NOMO-1 treated with dmso at 0.1 percent for 144 hours (cell line): Measurements from ENCODE around the gene JUND.
A peak's percentile ranks its signal among the peaks of the same experiment; 100 is the strongest.

ENCODE experiments used
- DNase-seq: peaks from one replicate; lab custom pipeline; 2025; ENCODE audit not compliant: unreplicated experiment; lab: John Stamatoyannopoulos, UW

JUND gene

DNA sequence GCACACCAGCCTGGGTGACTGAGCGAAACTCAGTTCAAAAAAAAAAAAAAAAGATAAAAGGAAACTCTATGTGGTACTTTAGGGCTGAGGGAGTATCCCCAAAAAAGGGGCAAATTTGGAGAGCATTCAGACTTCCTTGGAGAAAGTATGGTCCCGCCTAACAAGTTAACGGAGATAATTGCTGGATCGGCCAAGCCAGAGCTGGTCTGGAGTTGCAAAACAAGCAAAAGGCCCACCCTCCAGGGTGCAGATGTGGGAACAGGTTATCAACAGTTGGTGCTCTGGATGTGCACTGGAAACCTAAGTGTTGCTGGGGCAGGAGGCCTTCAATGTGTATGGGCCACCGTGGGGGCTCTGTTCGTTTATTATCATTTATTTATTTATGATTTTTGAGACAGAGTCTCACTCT lies 10.0 kb downstream of the JUND start:
- DNase-seq = no peak

- no peak for DNase-seq
Measured at GRCh38 chr19:18270326-18270725, 11.1 kb downstream of the JUND start.

DNA sequence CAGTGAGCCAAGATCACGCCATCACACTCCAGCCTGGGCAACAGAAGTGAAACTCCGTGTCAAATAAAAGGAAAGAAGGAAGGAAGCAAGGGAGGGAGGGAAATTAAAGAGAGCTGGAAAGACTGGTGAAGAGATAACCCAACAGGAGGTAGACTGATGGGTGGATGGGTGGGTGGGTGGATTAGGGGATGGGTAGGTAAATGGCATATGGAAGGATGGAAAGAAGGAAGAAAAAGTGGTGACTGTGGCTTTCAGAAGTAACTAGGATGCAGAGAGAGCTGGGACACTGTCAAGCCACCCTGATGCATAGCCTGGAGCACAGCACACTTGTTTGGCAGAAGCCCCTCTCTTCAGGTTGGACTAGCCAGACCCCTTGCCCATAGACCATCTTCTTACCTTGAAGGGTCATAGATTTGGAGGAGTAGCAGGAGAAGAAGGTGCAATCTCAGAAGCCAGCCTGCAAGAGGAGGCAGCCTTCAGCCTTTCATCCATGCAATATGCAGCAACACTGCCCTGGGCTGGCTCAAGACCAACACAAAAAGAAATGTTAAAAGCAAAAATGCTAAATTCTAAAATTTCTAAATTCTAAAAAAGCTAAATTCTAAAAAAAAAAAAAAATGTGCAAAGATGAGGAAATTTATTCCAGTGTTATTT lies 12.2 kb downstream of the JUND start:
- no peak for DNase-seq

DNA sequence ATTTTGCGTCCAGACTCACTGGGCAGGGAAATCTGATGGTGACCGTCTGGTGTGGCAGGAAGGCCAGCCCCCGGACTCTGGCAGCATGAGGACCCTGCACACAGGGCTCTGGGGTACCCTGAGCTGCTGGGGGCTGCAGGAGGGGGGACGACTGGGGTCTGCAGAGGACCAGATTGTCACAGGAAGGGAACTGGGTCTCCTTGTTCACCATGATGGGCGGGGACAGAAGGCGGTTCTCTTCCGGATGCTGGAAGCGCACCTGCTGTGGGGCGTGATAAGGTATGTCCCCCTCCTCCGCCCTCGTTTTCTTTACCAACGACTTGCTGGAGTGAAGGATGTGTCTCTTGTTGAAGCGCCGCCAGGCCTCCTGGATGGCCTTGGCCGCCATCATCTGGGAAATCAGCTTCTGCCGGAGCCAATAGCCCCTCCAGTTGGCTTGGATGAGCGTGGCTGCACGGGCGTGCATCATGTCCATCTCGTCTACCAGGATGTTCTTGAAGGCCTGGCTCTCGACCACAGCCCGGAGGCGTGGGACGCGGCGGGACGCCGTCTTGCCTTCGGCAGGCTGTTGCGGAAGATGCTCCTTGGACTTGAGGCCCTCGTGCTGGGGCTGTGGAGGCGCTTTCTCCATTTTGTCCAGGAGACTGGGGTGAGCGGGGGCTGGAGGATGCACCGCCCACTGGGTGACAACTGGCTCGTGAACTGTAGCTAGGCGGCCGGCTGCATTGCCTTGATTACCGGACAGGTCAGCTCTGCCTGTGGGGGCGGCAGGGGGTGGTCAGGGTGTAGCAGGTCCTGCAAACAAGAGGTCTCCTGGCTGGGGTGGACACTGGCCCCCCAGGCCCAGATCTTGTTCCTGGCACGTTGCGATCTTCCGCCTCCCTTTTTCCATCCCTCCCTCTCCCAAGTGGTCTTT lies 14.4 kb downstream of the JUND start:
- DNase-seq = no peak

GRCh38 chr19:18265582-18265981 lies 15.8 kb downstream of the JUND start:
- no peak for DNase-seq

DNA sequence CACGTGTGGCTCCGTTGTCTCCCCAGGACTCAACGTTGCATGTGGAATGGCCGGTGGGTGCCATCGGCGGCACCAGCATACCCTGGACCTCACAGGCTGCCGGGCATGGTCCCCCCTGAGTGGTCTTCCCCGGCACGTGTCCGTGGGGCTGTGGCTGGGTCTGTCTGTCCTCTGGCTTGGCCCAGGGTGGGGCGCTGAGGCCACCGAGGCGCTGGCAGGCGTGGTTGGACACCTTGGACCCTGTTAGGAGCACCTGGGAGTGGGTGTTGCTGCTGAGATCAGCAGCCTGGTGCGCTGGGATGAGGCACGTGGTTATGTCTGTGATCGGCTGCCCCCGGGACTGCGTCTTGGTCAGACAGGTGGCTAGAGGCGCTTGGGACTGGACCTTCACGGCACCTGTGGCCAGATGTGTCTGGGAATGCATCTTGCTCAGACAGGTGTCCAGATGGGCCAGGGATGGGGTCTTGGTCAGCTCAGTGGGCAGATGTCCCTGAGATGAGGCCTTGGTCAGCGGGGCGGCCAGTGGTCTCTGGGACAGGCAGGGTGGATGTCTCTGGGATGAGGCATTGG lies 16.4 kb downstream of the JUND start:
- DNase-seq = no peak

DNA sequence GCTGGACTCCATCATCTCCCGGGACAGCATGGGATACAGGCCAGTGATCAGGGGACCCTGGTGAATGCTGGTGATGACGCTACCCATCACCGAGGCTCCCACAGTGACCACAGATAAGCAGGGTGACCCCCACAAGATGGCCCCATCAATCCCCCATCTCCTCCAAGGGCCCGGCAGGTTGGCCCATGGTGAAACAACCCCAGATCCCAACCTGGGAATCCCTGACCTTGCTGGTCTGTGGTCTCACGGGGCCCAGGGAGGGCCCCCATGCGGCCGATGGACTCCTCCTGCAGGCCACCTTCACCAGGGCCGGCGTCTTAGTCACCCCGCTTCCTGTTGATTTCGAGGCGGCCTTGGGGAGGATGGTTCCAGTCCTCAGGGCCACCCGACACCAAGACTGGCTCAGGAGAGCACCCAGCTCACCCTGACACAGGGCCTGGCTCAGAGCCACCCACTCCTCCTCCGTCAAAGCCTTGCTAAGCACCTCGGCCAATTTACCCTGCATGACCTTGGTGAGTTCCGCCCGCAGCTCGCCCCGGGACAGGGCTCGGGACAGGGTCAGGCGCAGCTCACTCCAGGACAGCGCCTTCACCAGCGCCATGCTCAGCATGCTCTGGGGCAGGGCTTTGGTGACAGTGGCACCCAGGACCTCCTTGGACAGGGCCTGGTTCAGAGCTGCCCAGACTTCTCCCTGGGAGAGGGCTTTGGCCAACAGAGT lies 17.1 kb downstream of the JUND start:
- no peak for DNase-seq

- DNase-seq = no peak
Measured at GRCh38 chr19:18263324-18264136, 17.9 kb downstream of the JUND start.

DNA sequence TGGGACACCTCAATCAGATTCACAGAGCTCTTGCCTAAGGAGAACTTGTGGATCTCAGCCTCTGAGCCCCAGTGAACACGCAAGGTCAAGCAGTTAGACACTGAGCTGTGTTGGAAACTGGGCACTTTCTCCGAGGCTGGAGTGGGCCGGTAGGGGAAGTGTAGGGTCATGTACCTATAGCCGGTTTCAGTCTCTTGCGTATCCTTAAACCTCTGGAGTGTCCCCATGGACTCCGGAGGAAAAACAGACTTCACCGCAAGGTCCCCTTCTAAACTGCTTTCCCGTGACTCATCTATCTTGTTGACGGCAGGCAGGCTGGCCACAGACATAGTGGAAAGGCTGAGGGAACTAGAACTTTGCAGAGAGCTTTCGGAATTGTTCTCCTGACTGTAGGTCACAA lies 18.5 kb downstream of the JUND start:
- DNase-seq = no peak

GRCh38 chr19:18262144-18262543 lies 19.3 kb downstream of the JUND start:
- DNase-seq = no peak

DNA sequence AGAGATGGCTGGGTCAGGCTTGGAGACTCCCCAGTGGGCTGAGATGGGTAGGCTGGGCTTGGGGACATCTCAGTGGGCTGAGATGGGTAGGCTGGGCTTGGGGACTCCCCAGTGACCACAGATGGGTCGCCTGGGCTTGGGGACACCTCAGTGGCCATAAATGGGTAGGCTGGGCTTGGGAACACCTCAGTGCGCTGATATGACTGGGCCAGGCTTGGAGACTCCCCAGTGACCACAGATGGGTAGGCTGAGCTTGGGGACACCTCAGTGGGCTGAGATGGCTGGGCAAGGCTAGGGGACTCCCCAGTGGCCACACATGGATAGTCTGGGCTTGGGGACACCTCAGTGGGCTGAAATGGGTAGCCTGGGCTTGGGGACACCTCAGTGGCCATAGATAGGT lies 19.9 kb downstream of the JUND start:
- no peak for DNase-seq

- DNase-seq = no peak
Measured at GRCh38 chr19:18259893-18260292, 21.5 kb downstream of the JUND start.

GRCh38 chr19:18257503-18258470 lies 23.6 kb downstream of the JUND start:
- DNase-seq = no peak

- DNase-seq = no peak
Measured at GRCh38 chr19:18254546-18255503, 26.6 kb downstream of the JUND start.

GRCh38 chr19:18253716-18254115 lies 27.7 kb downstream of the JUND start:
- DNase-seq = peak; percentile 48

DNA sequence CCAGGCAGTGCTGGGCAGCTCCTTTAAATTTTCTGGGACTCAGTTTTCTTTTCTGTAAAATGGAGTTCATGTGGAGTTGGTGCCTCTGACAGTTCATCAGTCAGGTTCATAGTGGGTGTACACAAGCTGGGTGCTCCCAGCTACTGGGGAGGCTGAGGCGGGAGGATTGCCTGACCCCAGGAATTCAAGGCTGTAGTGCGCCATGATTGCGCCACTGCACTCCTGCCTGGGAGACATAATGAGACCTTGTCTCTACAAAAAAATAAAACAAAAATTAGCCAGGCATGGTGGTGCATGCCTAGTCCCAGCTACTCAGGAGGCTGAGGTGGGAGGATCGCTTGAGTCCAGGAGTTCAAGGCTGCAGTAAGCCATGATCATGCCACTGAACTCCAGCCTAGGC lies 28.3 kb downstream of the JUND start:
- no peak for DNase-seq

DNA sequence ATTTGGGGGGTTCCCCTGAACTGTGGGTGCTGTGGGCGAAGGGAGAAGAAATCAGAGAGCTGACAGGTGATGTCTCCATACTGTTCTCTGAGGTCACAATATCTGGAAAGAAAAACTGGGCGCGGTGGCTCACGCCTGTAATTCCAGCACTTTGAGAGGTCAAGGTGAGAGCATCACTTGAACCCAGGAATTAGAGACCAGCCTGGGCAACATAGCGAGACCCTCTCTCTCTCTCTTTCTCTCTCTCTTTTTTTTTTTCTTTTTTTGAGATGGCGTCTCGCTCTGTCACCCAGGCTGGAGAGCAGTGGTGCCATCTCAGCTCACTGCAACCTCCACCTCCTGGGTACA lies 29.1 kb downstream of the JUND start:
- DNase-seq = no peak

GRCh38 chr19:18251587-18252369 lies 29.6 kb downstream of the JUND start:
- DNase-seq = peak; percentile 10
